T-cell (primary cell): ENCODE data around the gene GFI1B. TPM values are rescaled to one million over a fixed set of nuclear protein-coding genes. Genes with fewer than 3 reads are reported as not detected.

ENCODE experiments used
- ATAC-seq, 4 experiments: fragments of 200-7000 bp in 3 of 4; fragments of 150-1000 bp in 1 of 4; cut with Tn5 transposase; replicated peaks in 1 of 4; 1 replicate in 3 of 4; 2 replicates in 1 of 4; pipeline ENCODE4 v1.10.0; 2021; ENCODE audit warnings: moderate library complexity in 3 of 4, mild to moderate bottlenecking in 2 of 4, moderate number of reproducible peaks in 1 of 4
- CTCF ChIA-PET, 2 donors: fragments of 300-600 bp; sonication (Branson Sonifier 250); formaldehyde crosslinking; loops; one replicate each; lab custom pipeline; 2022; ENCODE audit warnings: antibody characterized with exemption in 2 of 2; lab: Charles Lee
- POLR2A ChIA-PET, 2 donors: fragments of 300-600 bp; sonication (Branson Sonifier 250); formaldehyde crosslinking; loops; one replicate each; lab custom pipeline; 2022; ENCODE audit warnings: antibody characterized with exemption in 2 of 2; lab: Charles Lee
- DNase-seq, 35 experiments: peaks; one replicate each; pipeline versions ENCODE4 v3.0.0 to v3.0.0-alpha.2; 2013 to 2023
- H3K27ac ChIP-seq: one replicate; pipeline ENCODE4 v1.5.1; 2013; ENCODE audit warnings: low read length
- H3K27me3 ChIP-seq, 2 experiments: replicated peaks in 1 of 2; 1 replicate in 1 of 2; 2 replicates in 1 of 2; pipeline versions ENCODE4 v1.6.1 to v1.7.0; 2013; ENCODE audit warnings: low read length in 1 of 2, mixed read lengths in 1 of 2; ENCODE audit not compliant: control insufficient read depth in 2 of 2, insufficient read depth in 2 of 2; ENCODE audit errors: extremely low read depth in 1 of 2
- H3K36me3 ChIP-seq, 2 donors: 1 replicate in 1 of 2; 2 replicates in 1 of 2; pipeline versions ENCODE4 v1.6.1 to v1.7.0; 2013; ENCODE audit warnings: low read length in 1 of 2; ENCODE audit not compliant: control insufficient read depth in 2 of 2, insufficient read depth in 1 of 2; ENCODE audit errors: extremely low read depth in 1 of 2
- H3K4me1 ChIP-seq, 2 experiments: 1 replicate in 1 of 2; 2 replicates in 1 of 2; pipeline versions ENCODE4 v1.6.1 to v1.7.0; 2013; ENCODE audit warnings: low read length in 2 of 2, mixed read lengths in 1 of 2; ENCODE audit not compliant: insufficient read depth in 2 of 2, control insufficient read depth in 1 of 2; ENCODE audit errors: extremely low read depth in 1 of 2
- H3K4me3 ChIP-seq, 2 donors: 1 replicate in 1 of 2; 2 replicates in 1 of 2; pipeline versions ENCODE4 v1.5.1 to v1.7.0; 2013; ENCODE audit warnings: mild to moderate bottlenecking in 2 of 2, low read length in 1 of 2, moderate library complexity in 1 of 2; ENCODE audit not compliant: control insufficient read depth in 1 of 2; ENCODE audit errors: extremely low read depth in 1 of 2
- H3K9me3 ChIP-seq: 2 replicates; pipeline ENCODE4 v1.7.0; 2013
- H3K27ac Mint-ChIP-seq, 2 donors: one replicate each; pipeline ENCODE4 v1.8.0; 2020 to 2021; ENCODE audit warnings: mild to moderate bottlenecking in 2 of 2, mixed read lengths in 2 of 2
- H3K27me3 Mint-ChIP-seq, 2 donors: one replicate each; pipeline ENCODE4 v1.8.0; 2021 to 2022; ENCODE audit warnings: mixed read lengths in 2 of 2
- H3K36me3 Mint-ChIP-seq: one replicate; pipeline ENCODE4 v1.8.0; 2021; ENCODE audit warnings: mixed read lengths
- H3K4me1 Mint-ChIP-seq, 3 donors: one replicate each; pipeline ENCODE4 v1.8.0; 2020 to 2022; ENCODE audit warnings: mixed read lengths in 3 of 3, mild to moderate bottlenecking in 1 of 3
- H3K4me3 Mint-ChIP-seq, 3 donors: one replicate each; pipeline ENCODE4 v1.8.0; 2020 to 2022; ENCODE audit warnings: mild to moderate bottlenecking in 3 of 3, mixed read lengths in 3 of 3, moderate library complexity in 3 of 3
- H3K9me3 Mint-ChIP-seq, 3 donors: one replicate each; pipeline ENCODE4 v1.8.0; 2020 to 2022; ENCODE audit warnings: mixed read lengths in 3 of 3
- WGBS: methylation state at CpG from one replicate; pipeline ENCODE4 v1.1.5; 2013; ENCODE audit warnings: missing lambda C conversion rate; ENCODE audit not compliant: insufficient coverage; 5-methylcytosine and 5-hydroxymethylcytosine counted together
- total RNA-seq, 35 experiments: library from RNA in 6 of 35; stranded (reverse) in 6 of 35; fragments of 120-200 nt in 1 of 35; gene quantifications; one replicate each; pipeline versions ENCODE4 v1.2.1 to v1.2.4 and lab custom pipeline; 2013 to 2026

GFI1B gene
- total RNA-seq, 5 donors from 2014 or later (not counting 1 experiment from before 2014, with no cell fraction given), result 0.18 to 0.67 (median 0.37) TPM; not detected in 1

DNA sequence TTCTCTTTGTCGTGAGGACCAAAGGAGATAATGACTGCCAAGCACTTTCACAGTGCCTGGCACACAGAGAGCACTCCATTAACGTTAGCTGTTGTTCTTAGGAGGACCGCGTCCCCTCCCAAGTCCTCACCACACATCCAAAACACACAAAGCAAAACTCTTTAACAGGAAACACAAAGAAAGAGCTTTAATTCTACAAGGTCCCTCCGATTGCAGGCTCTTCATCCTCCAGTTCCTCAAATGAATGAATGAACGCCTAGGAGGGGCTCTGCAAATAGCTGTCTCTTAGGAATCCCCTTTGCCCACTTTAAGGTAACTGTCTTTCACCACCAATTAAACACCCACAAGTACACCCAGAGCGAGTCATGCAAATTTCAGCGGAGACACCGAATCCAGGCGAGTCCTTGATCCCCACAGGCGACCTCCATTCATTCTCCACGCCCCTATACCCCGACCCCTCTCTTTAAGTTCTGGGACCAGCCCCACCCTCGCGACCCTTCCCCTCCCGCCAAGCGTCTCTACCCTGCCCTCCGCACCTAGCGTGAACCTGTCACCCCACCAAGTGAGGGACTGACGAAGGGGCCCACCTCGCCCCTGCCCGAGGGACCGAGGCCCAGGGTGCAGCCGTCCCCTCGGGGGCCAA, 34.7 kb upstream of the GFI1B start:
- Mint-ChIP-seq H3K36me3 (no peaks in the 10 kb centered on the region), H3K27ac (peak overlapping the region; percentile 81 to 91), H3K9me3 (peaks cover 0 to 3% (median 0%) of the 10 kb centered on the region in 3 donors), H3K27me3 (no peaks in the 10 kb centered on the region), H3K4me1 (peaks cover 33 to 41% (median 37%) of the 10 kb centered on the region in 3 donors), H3K4me3 (peak overlapping the region; percentile 94 to 97 (median 95))
- POLR2A ChIA-PET, result interaction anchor here (0.6 to 0.7 kb wide), 4 partner anchors 9 to 299 kb away, joined by 3 to 5 read pairs (median 4); no protein-coding TSS in a partner anchor
- Histone ChIP-seq H3K4me1 (peaks cover 10 to 21% of the 10 kb centered on the region in 2 experiments), H3K36me3 (no peaks in the 10 kb centered on the region), H3K27ac (peak overlapping the region; percentile 94), H3K27me3 (no peaks in the 10 kb centered on the region), H3K9me3 (no peaks in the 10 kb centered on the region), H3K4me3 (peak overlapping the region; percentile 79 to 81)
- ATAC-seq (no peak), DNase-seq (peak in 6 of 35 experiments; percentile 1 to 13 (median 3))
- 2% methylated on average over 17 of the region's 25 CpGs for WGBS
- CTCF ChIA-PET, result interaction anchor here in 1 of 2 donors (3.0 kb wide), 1 partner anchor 41 kb away, joined by 14 read pairs; no protein-coding TSS in a partner anchor

DNA sequence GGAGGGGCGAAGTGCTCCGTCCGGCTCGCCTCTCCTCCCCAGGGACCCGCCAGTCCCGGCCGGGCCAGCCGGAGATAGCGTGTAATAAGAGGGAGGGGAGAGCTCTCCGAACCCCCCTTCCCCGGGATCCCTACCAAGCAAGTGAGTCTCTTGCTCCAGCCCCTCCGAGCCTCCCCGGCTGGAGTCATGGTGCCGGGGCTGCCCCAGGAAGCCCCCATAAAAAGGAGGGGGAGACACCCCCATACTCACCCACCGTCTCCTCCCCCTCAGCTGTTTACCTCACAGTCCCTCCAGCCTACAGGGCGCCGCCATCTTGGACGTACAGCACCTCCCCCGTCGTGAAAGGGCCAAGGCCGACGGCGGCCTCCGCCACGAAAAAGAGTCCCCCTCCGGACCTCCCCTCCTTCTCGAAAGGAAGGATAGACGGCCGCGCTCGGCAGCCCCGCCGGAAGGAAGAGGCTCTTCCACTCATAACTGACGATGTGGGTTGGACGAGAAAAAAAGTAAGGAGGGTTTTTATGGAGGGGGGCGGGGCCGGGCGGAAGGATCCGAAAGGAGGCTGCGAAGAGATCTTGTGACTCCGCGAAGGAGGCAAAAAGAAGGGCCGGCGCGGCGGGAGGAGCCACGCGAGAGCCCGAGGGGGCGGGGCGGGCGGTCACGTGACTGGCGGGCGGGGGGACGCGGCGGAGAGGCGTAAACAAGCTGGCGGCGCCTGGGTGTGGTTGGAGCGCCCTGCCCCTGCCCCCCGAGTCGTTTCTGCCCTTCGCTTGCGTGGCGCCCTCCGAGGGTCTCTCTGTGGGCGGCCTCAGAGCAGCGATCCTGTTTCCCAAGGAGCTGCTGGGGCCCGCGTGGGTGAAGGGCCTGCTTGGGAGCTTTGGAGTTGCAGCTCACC, 34.0 kb upstream of the GFI1B start, which contains the start of gene TSC1:
Gene TSC1, minus strand, starts transcription at position 323 of the 892 bp plus-strand sequence. CDS start 15,744 bp downstream, outside the sequence.
- Histone ChIP-seq H3K4me3 (peak within 1 kb of the TSS; percentile 79 to 81), H3K27me3 (no peaks in the 10 kb centered on the region), H3K27ac (peak within 1 kb of the TSS; percentile 94), H3K4me1 (peaks cover 10 to 21% of the 10 kb centered on the region in 2 experiments), H3K9me3 (no peaks in the 10 kb centered on the region), H3K36me3 (no peaks in the 10 kb centered on the region)
- H3K9me3 Mint-ChIP-seq, result peaks cover 0 to 3% (median 0%) of the 10 kb centered on the region in 3 donors
- CTCF ChIA-PET, result interaction anchor here (0.6 to 3.0 kb wide), 4 partner anchors 40 to 515 kb away, joined by 3 to 14 read pairs (median 5); partner anchors contain the start of gene CACFD1 (in 1 of the 2)
- DNase-seq (peak; percentile 95 to 99 (median 98)), ATAC-seq (peak; percentile 88 to 92 (median 89))
- POLR2A ChIA-PET, result interaction anchor here (0.6 to 0.8 kb wide), 5 partner anchors 10 to 207 kb away, joined by 3 to 8 read pairs (median 5); no protein-coding TSS in a partner anchor
- H3K4me3 Mint-ChIP-seq, result peak within 1 kb of the TSS; percentile 94 to 97 (median 95)
- H3K27me3 Mint-ChIP-seq, result no peaks in the 10 kb centered on the region
- peak within 1 kb of the TSS; percentile 100 for H3K27ac Mint-ChIP-seq
- H3K36me3 Mint-ChIP-seq, result no peaks in the 10 kb centered on the region
- under 1% methylated on average over 39 of the region's 72 CpGs for WGBS
- peaks cover 30 to 37% (median 36%) of the 10 kb centered on the region in 3 donors for H3K4me1 Mint-ChIP-seq

DNA sequence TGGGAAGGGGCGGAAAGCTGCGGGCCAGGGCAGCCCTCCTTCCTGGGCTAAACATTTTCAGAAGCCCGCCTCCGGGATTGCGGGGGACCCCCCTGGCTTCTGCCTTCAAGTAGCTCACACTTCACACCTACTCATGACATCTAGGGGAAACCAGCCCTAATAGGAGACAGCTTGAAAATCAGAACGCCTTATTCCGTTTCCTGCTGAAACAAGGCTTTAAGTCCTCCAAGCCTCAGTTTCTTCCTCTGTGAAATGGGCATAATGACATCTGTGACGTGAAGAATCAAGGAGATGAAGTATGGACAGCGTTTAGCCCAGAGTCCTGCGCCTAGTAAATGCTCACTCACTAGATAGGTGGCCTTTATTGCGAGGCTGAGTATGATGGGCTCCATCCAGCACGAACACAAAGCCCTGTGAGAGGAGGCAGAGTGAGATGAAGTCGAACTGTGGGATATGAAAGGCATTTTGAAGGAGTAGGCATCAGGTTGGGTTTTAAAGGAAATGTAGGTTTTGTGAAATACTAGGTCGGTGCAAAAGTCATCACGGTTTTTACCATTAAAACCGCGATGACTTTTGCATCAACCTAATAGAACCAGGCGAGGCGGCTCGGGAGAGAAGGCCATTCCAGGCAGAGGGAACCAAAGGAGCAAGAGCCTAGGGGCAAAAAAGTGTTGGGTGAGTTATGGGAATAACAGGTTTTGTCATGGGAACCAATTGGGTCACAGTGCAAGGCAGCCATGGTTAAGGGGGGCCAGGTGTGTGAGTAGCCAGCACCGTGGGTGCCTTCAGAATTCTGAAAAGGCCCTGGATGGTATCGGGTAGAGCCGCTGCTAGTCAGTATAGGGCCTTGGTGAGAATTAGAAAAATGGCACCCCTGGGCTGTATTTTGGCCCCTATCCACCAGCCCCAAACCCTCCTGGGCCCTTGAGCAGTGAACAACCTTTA, 33.0 kb upstream of the GFI1B start:
- Mint-ChIP-seq H3K27ac (peak overlapping the region; percentile 100), H3K4me1 (peaks cover 30 to 37% (median 36%) of the 10 kb centered on the region in 3 donors), H3K36me3 (no peaks in the 10 kb centered on the region), H3K27me3 (no peaks in the 10 kb centered on the region), H3K9me3 (peaks cover 0 to 3% (median 0%) of the 10 kb centered on the region in 3 donors), H3K4me3 (peak overlapping the region; percentile 94 to 97 (median 95))
- ChIA-PET POLR2A (interaction anchor here (0.6 to 0.8 kb wide), 4 partner anchors 27 to 1441 kb away, joined by 3 to 8 read pairs (median 6); no protein-coding TSS in a partner anchor), CTCF (interaction anchor here (0.6 to 3.0 kb wide), 4 partner anchors 41 to 514 kb away, joined by 3 to 14 read pairs (median 5); partner anchors contain the start of gene CACFD1 (in 1 of the 2))
- H3K27ac ChIP-seq, result peak overlapping the region; percentile 94
- H3K9me3 ChIP-seq, result no peaks in the 10 kb centered on the region
- peak in 2 of 35 experiments; percentile 1 to 3 for DNase-seq
- ATAC-seq, result peak in 2 of 4 experiments; percentile 19 to 23
- peaks cover 10 to 21% of the 10 kb centered on the region in 2 experiments for H3K4me1 ChIP-seq
- peak overlapping the region; percentile 63 to 79 for H3K4me3 ChIP-seq
- no peaks in the 10 kb centered on the region for H3K36me3 ChIP-seq
- no peaks in the 10 kb centered on the region for H3K27me3 ChIP-seq
- WGBS, result 73% methylated on average over 20 of the region's 23 CpGs

DNA sequence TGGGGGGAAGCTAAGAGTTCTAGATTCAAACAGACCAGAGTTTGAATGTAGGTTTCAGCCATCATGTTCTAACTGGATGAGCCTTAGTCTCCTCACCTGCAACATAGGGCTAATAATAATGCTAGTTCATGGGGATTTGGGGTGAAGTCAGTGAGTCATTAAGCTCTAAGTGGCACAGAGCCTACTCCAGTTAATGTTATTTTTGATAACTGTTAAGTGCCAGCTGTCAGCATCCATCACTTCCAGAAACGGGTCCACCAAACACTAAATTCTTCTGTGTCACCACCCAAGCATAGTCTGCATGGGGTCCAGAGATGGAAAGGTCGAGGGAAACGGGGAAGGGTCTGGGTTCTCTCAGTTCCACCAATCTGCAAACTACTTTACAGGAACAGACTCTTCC, 32.3 kb upstream of the GFI1B start:
- Mint-ChIP-seq H3K27ac (peak overlapping the region; percentile 100), H3K4me3 (peak overlapping the region in 1 of 3 donors; percentile 25), H3K36me3 (no peaks in the 10 kb centered on the region), H3K4me1 (peaks cover 30 to 37% (median 36%) of the 10 kb centered on the region in 3 donors), H3K27me3 (no peaks in the 10 kb centered on the region), H3K9me3 (peaks cover 0 to 3% (median 0%) of the 10 kb centered on the region in 3 donors)
- H3K27ac ChIP-seq, result no peak overlapping the region
- H3K4me3 ChIP-seq, result no peak overlapping the region
- no peak for DNase-seq
- ChIA-PET POLR2A (no interaction called here), CTCF (no interaction called here)
- no peaks in the 10 kb centered on the region for H3K27me3 ChIP-seq
- peaks cover 10 to 21% of the 10 kb centered on the region in 2 experiments for H3K4me1 ChIP-seq
- no CpG with 5 or more reads among the region's 3 CpGs for WGBS
- no peak for ATAC-seq
- H3K36me3 ChIP-seq, result no peaks in the 10 kb centered on the region
- no peaks in the 10 kb centered on the region for H3K9me3 ChIP-seq

DNA sequence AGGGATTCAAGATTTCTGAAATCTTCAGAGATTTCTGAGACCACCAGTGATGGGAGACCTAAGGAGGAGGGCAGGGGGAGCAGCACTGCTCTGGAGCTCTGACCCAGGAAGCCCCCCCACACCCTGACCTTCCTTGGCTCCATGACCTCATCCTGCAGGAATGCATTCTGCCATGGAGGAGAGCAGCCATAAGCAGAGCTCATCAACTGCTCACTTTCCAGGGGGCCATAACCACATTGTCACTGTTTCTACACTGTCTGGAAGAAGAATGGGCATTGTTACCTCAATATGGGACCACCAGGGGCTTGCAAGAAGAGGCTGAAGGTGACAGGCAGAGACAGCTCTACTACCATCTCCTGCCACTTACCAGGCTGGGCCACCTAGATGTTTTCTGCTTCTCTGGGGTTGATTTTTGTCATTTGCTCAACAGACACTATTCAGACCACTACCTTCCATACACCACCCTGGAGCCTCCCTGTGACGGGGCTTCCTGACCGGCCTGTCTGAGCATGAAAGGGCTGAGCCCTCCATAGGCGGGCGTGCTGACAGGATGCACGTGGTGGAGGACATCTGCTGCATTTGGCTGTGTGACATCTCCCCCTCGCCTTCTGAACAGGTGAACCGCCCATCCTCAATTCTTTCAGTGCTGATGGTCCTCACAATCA, 31.7 kb upstream of the GFI1B start:
- POLR2A ChIA-PET, result interaction anchor here in 1 of 2 donors (0.7 kb wide), 1 partner anchor 19 kb away, joined by 7 read pairs; no protein-coding TSS in a partner anchor
- Histone ChIP-seq H3K27me3 (no peaks in the 10 kb centered on the region), H3K9me3 (no peaks in the 10 kb centered on the region), H3K4me3 (no peak overlapping the region), H3K27ac (no peak overlapping the region), H3K4me1 (peaks cover 10 to 21% of the 10 kb centered on the region in 2 experiments), H3K36me3 (no peaks in the 10 kb centered on the region)
- DNase-seq, result no peak
- H3K4me1 Mint-ChIP-seq, result peaks cover 25 to 32% (median 32%) of the 10 kb centered on the region in 3 donors
- H3K36me3 Mint-ChIP-seq, result no peaks in the 10 kb centered on the region
- peak overlapping the region; percentile 27 to 100 for H3K27ac Mint-ChIP-seq
- no peaks in the 10 kb centered on the region for H3K27me3 Mint-ChIP-seq
- WGBS, result 72% methylated on average over 5 of the region's 7 CpGs
- no peak overlapping the region for H3K4me3 Mint-ChIP-seq
- ATAC-seq, result no peak
- peaks cover 0 to 3% (median 0%) of the 10 kb centered on the region in 3 donors for H3K9me3 Mint-ChIP-seq
- CTCF ChIA-PET, result interaction anchor here in 1 of 2 donors (0.6 kb wide), 2 partner anchors 249 to 1816 kb away, joined by 4 to 5 read pairs; no protein-coding TSS in a partner anchor
